OCI-M2 (cell line): ENCODE data around the gene MGME1.
A peak's percentile ranks its signal among the peaks of the same experiment; 100 is the strongest.

Experiments used
- DNase-seq: peaks from one replicate; lab custom pipeline; 2025; ENCODE audit not compliant: unreplicated experiment; lab: John Stamatoyannopoulos, UW

Gene MGME1

GRCh38 chr20:17940224-17940971, 28.4 kb upstream of the MGME1 start:
- DNase-seq: peak; percentile 51

- no peak for DNase-seq
Observed at GRCh38 chr20:17941087-17941825, 27.6 kb upstream of the MGME1 start.

- no peak for DNase-seq
Observed at GRCh38 chr20:17941826-17942196, 27.0 kb upstream of the MGME1 start.

- DNase-seq: no peak
Observed at GRCh38 chr20:17943343-17943742, 25.5 kb upstream of the MGME1 start.

- no peak for DNase-seq
Observed at GRCh38 chr20:17944854-17945474, 23.9 kb upstream of the MGME1 start.

- DNase-seq: no peak
Observed at GRCh38 chr20:17946040-17946439, 22.8 kb upstream of the MGME1 start.

- DNase-seq: no peak
Observed at GRCh38 chr20:17946572-17947473, 22.0 kb upstream of the MGME1 start.

GRCh38 chr20:17947474-17947815, 21.4 kb upstream of the MGME1 start:
- no peak for DNase-seq

- DNase-seq: no peak
Observed at GRCh38 chr20:17948442-17948841, 20.4 kb upstream of the MGME1 start.

- DNase-seq: no peak
Observed at GRCh38 chr20:17949899-17950298, 18.9 kb upstream of the MGME1 start.

GRCh38 chr20:17950670-17951069, 18.1 kb upstream of the MGME1 start:
- DNase-seq: no peak

GRCh38 chr20:17951323-17951722, 17.5 kb upstream of the MGME1 start:
- no peak for DNase-seq

GRCh38 chr20:17952692-17953684, 15.8 kb upstream of the MGME1 start:
- no peak for DNase-seq

GRCh38 chr20:17953935-17954334, 14.9 kb upstream of the MGME1 start:
- no peak for DNase-seq

- DNase-seq: no peak
Observed at GRCh38 chr20:17955302-17955701, 13.5 kb upstream of the MGME1 start.

- no peak for DNase-seq
Observed at GRCh38 chr20:17956099-17956685, 12.6 kb upstream of the MGME1 start.

GRCh38 chr20:17957505-17958363, 11.1 kb upstream of the MGME1 start:
- no peak for DNase-seq

- peak; percentile 77 for DNase-seq
Observed at GRCh38 chr20:17958373-17959256, 10.2 kb upstream of the MGME1 start.
